H9 (cell line): ENCODE measurements around the gene FOXF2. TPM values are rescaled to one million over a fixed set of nuclear protein-coding genes. Genes with fewer than 3 reads are reported as not detected.
A peak's percentile ranks its signal among the peaks of the same experiment; 100 is the strongest.

Experiments used
- DNase-seq: peaks from one replicate; pipeline ENCODE4 v3.0.0-alpha.2; 2017
- H2AFZ ChIP-seq: one replicate; pipeline ENCODE4 v1.6.1; 2013; ENCODE audit warnings: mild to moderate bottlenecking, low read length, control low read depth, moderate library complexity
- H2AK5ac ChIP-seq: 2 replicates; pipeline ENCODE4 v1.6.1; 2013; ENCODE audit warnings: low read length, control low read depth, mixed read lengths; ENCODE audit not compliant: insufficient read length
- H2BK120ac ChIP-seq: one replicate; pipeline ENCODE4 v1.6.1; 2013; ENCODE audit warnings: low read depth, mild to moderate bottlenecking, low read length, control low read depth, inconsistent platforms; ENCODE audit not compliant: poor library complexity, severe bottlenecking
- H2BK12ac ChIP-seq: 2 replicates; pipeline ENCODE4 v1.6.1; 2013; ENCODE audit warnings: low read length, control low read depth, mixed read lengths, low read depth; ENCODE audit not compliant: insufficient read length
- H2BK15ac ChIP-seq: 2 replicates; pipeline ENCODE4 v1.6.1; 2013; ENCODE audit warnings: low read depth, low read length, control low read depth
- H2BK20ac ChIP-seq: one replicate; pipeline ENCODE4 v1.6.1; 2013; ENCODE audit warnings: low read depth, mild to moderate bottlenecking, low read length, control low read depth, inconsistent platforms; ENCODE audit not compliant: poor library complexity, severe bottlenecking
- H2BK5ac ChIP-seq: 2 replicates; pipeline ENCODE4 v1.6.1; 2013; ENCODE audit warnings: low read length, control low read depth, mixed read lengths; ENCODE audit not compliant: insufficient read length
- H3K14ac ChIP-seq: 2 replicates; pipeline ENCODE4 v1.6.1; 2013; ENCODE audit warnings: low read length, control low read depth; ENCODE audit not compliant: insufficient read depth
- H3K18ac ChIP-seq: 2 replicates; pipeline ENCODE4 v1.6.1; 2013; ENCODE audit warnings: low read depth, mild to moderate bottlenecking, mixed read lengths, low read length, control low read depth; ENCODE audit not compliant: insufficient read length
- H3K23ac ChIP-seq: 2 replicates; pipeline ENCODE4 v1.6.1; 2013; ENCODE audit warnings: low read length, control low read depth, mixed read lengths, low read depth; ENCODE audit not compliant: insufficient read length
- H3K23me2 ChIP-seq: 2 replicates; pipeline ENCODE4 v1.6.1; 2013; ENCODE audit warnings: low read depth, mild to moderate bottlenecking, mixed read lengths, low read length, control low read depth; ENCODE audit not compliant: insufficient read length, poor library complexity, severe bottlenecking
- H3K27ac ChIP-seq: 2 replicates; pipeline ENCODE4 v1.5.1; 2013; ENCODE audit warnings: low read length, control low read depth, mixed read lengths, low read depth; ENCODE audit not compliant: insufficient read length
- H3K27me3 ChIP-seq: 2 replicates; pipeline ENCODE4 v1.6.1; 2013; ENCODE audit warnings: low read length, control low read depth, inconsistent platforms; ENCODE audit not compliant: insufficient read depth
- H3K4ac ChIP-seq: 2 replicates; pipeline ENCODE4 v1.6.1; 2013; ENCODE audit warnings: low read depth, mild to moderate bottlenecking, control low read depth, inconsistent platforms, low read length, moderate library complexity
- H3K4me1 ChIP-seq: 2 replicates; pipeline ENCODE4 v1.6.1; 2013; ENCODE audit warnings: low read length, control low read depth, inconsistent platforms; ENCODE audit not compliant: insufficient read depth
- H3K4me2 ChIP-seq: 2 replicates; pipeline ENCODE4 v1.6.1; 2013; ENCODE audit warnings: low read length, control low read depth, mixed read lengths; ENCODE audit not compliant: insufficient read length, insufficient read depth
- H3K56ac ChIP-seq: 2 replicates; pipeline ENCODE4 v1.6.1; 2013; ENCODE audit warnings: low read depth, mild to moderate bottlenecking, mixed read lengths, low read length, control low read depth; ENCODE audit not compliant: insufficient read length
- H3K79me1 ChIP-seq: 2 replicates; pipeline ENCODE4 v1.6.1; 2013; ENCODE audit warnings: low read depth, mild to moderate bottlenecking, moderate library complexity, low read length, control low read depth, inconsistent platforms; ENCODE audit not compliant: insufficient read depth, poor library complexity, severe bottlenecking
- H3K79me2 ChIP-seq: 2 replicates; pipeline ENCODE4 v1.6.1; 2013; ENCODE audit warnings: low read length, control low read depth, inconsistent platforms; ENCODE audit not compliant: insufficient read depth
- H3K9ac ChIP-seq: 2 replicates; pipeline ENCODE4 v1.6.1; 2013; ENCODE audit warnings: low read length, control low read depth, mixed read lengths; ENCODE audit not compliant: insufficient read length; ENCODE audit errors: extremely low read depth
- H3K9me3 ChIP-seq: one replicate; pipeline ENCODE4 v1.6.1; 2013; ENCODE audit warnings: low read depth, low read length, inconsistent platforms; ENCODE audit not compliant: control insufficient read depth
- H3T11ph ChIP-seq: one replicate; pipeline ENCODE4 v1.6.1; 2013; ENCODE audit warnings: mild to moderate bottlenecking, low read length, control low read depth, inconsistent platforms
- H4K20me1 ChIP-seq: one replicate; pipeline ENCODE4 v1.6.1; 2013; ENCODE audit not compliant: control insufficient read depth, insufficient read length, insufficient read depth
- H4K5ac ChIP-seq: 2 replicates; pipeline ENCODE4 v1.6.1; 2013; ENCODE audit warnings: low read depth, mild to moderate bottlenecking, mixed read lengths, low read length, control low read depth; ENCODE audit not compliant: insufficient read length
- H4K8ac ChIP-seq: replicated peaks from 2 replicates; pipeline ENCODE4 v1.6.1; 2013; ENCODE audit warnings: low read length, control low read depth, mixed read lengths, low read depth; ENCODE audit not compliant: insufficient read length
- H4K91ac ChIP-seq: 2 replicates; pipeline ENCODE4 v1.6.1; 2013; ENCODE audit warnings: low read depth, mild to moderate bottlenecking, moderate library complexity, mixed read lengths, low read length, control low read depth; ENCODE audit not compliant: insufficient read length
- H3K27ac Mint-ChIP-seq, 3 experiments: 2 replicates in 2 of 3; 3 replicates in 1 of 3; pipeline ENCODE4 v1.8.0; 2020 to 2021; ENCODE audit warnings: mixed read lengths in 3 of 3, mild to moderate bottlenecking in 1 of 3, moderate library complexity in 1 of 3
- H3K27me3 Mint-ChIP-seq: 2 replicates; pipeline ENCODE4 v1.8.0; 2021; ENCODE audit warnings: low read depth, mild to moderate bottlenecking, moderate library complexity, mixed read lengths
- H3K36me3 Mint-ChIP-seq, 3 experiments: 2 replicates in 2 of 3; 3 replicates in 1 of 3; pipeline ENCODE4 v1.8.0; 2020 to 2021; ENCODE audit warnings: low read depth in 3 of 3, mixed read lengths in 3 of 3; ENCODE audit not compliant: insufficient read depth in 1 of 3
- H3K4me1 Mint-ChIP-seq, 2 experiments: 2 replicates each; pipeline ENCODE4 v1.8.0; 2020; ENCODE audit warnings: mixed read lengths in 2 of 2
- H3K4me3 Mint-ChIP-seq, 2 experiments: 2 replicates in 1 of 2; 3 replicates in 1 of 2; pipeline ENCODE4 v1.8.0; 2020 to 2021; ENCODE audit warnings: mild to moderate bottlenecking in 2 of 2, mixed read lengths in 2 of 2, moderate library complexity in 1 of 2
- H3K9me3 Mint-ChIP-seq, 2 experiments: 2 replicates in 1 of 2; 3 replicates in 1 of 2; pipeline ENCODE4 v1.8.0; 2020; ENCODE audit warnings: mild to moderate bottlenecking in 2 of 2, mixed read lengths in 2 of 2, moderate library complexity in 1 of 2
- CTCF ChIP-seq: fragments of 200-600 bp; sonication (generic); conservative IDR thresholded peaks from 3 replicates; pipeline ENCODE4 v1.8.0; 2021; ENCODE audit warnings: antibody characterized with exemption, mild to moderate bottlenecking
- WGBS: extraction: QIAGEN DNeasy Blood & Tissue Kit; methylation state at CpG from one replicate; pipeline ENCODE4 v1.1.7; 2013; ENCODE audit warnings: missing lambda C conversion rate, low lambda C conversion rate, mixed read lengths; ENCODE audit not compliant: insufficient read length; ENCODE audit errors: extremely low coverage; 5-methylcytosine and 5-hydroxymethylcytosine counted together
- total RNA-seq: library from RNA; stranded (reverse); gene quantifications from 2 replicates; pipeline ENCODE4 v1.2.1, GENCODE V29; 2021

Gene FOXF2
- total RNA-seq, 1 experiment from 2014 or later: not detected

GRCh38 chr6:1383729-1384548 lies 5.4 kb upstream of the FOXF2 start:
- H4K20me1 ChIP-seq: no peaks in the 10 kb centered on the region
- H4K5ac ChIP-seq: no peak overlapping the region
- no peak overlapping the region for H3K23ac ChIP-seq
- no peaks in the 10 kb centered on the region for H3K36me3 Mint-ChIP-seq
- no peaks in the 10 kb centered on the region for H3K9me3 ChIP-seq
- H2BK12ac ChIP-seq: no peak overlapping the region
- H2BK20ac ChIP-seq: no peak overlapping the region
- no peak overlapping the region for H2AFZ ChIP-seq
- H3K4me1 ChIP-seq: no peaks in the 10 kb centered on the region
- no peak overlapping the region for H2BK15ac ChIP-seq
- no peak overlapping the region for H3T11ph ChIP-seq
- H3K27ac ChIP-seq: no peak overlapping the region
- H3K9ac ChIP-seq: no peak overlapping the region
- peaks cover 91% of the 10 kb centered on the region for H3K27me3 ChIP-seq
- no peak overlapping the region for H4K8ac ChIP-seq
- H3K27ac Mint-ChIP-seq: no peak overlapping the region
- H3K18ac ChIP-seq: no peak overlapping the region
- H3K4ac ChIP-seq: no peak overlapping the region
- no peak overlapping the region for H2AK5ac ChIP-seq
- peak overlapping the region; percentile 47 for H3K4me2 ChIP-seq
- H3K79me1 ChIP-seq: no peaks in the 10 kb centered on the region
- peak overlapping the region; percentile 24 to 74 for H3K4me3 Mint-ChIP-seq
- H3K4me1 Mint-ChIP-seq: peaks cover 26 to 37% of the 10 kb centered on the region in 2 experiments
- peaks cover 0 to 7% of the 10 kb centered on the region in 2 experiments; a peak in 3 of 5 replicates for H3K9me3 Mint-ChIP-seq
- H3K27me3 Mint-ChIP-seq: peaks cover 99% of the 10 kb centered on the region
- no peaks in the 10 kb centered on the region for H3K79me2 ChIP-seq
- no peak for TF ChIP-seq CTCF
- no CpG with 5 or more reads among the region's 71 CpGs for WGBS
- H3K14ac ChIP-seq: no peak overlapping the region
- H3K56ac ChIP-seq: no peak overlapping the region
- no peak overlapping the region for H2BK5ac ChIP-seq
- H3K23me2 ChIP-seq: peaks cover 12% of the 10 kb centered on the region
- H2BK120ac ChIP-seq: no peak overlapping the region
- no peak overlapping the region for H4K91ac ChIP-seq
- peak; percentile 74 for DNase-seq
